A549 (cell line): Measurements from ENCODE around the gene ACOXL. TPM values are rescaled to one million over a fixed set of nuclear protein-coding genes. Genes with fewer than 3 reads are reported as not detected.

Experiments used
- ATAC-seq, 2 experiments: fragments of 200-7000 bp in 1 of 2; fragments of >200 bp in 1 of 2; cut with Nextera tagmentation in 1 of 2; cut with Tn5 transposase in 1 of 2; 3 replicates each; pipeline versions ENCODE4 v1.8.0 to v1.9.1; 2018 to 2020; ENCODE audit warnings: mild to moderate bottlenecking in 1 of 2, moderate library complexity in 1 of 2
- CTCF ChIA-PET: fragments of 300-600 bp; sonication (Branson Sonifier 250); formaldehyde crosslinking; extraction: SDS; loops from one replicate; lab custom pipeline; 2021; ENCODE audit warnings: antibody characterized with exemption, inconsistent platforms; lab: Yijun Ruan, JAX
- POLR2A ChIA-PET: fragments of 350-600 bp; formaldehyde crosslinking; extraction: SDS; loops from one replicate; lab custom pipeline; 2021; ENCODE audit warnings: antibody characterized with exemption, inconsistent platforms; lab: Yijun Ruan, JAX
- DNase-seq, 2 experiments: peaks; one replicate each; pipeline versions ENCODE4 v3.0.0 to v3.0.0-alpha.2; 2011 to 2016; ENCODE audit warnings: low read depth in 1 of 2, low spot score in 1 of 2
- FAIRE-seq: peaks from 2 replicates; lab custom pipeline; 2011; peaks lifted over from hg19 to GRCh38; lab: Jason Lieb, UNC
- H3K27ac ChIP-seq, 2 experiments: fragments of >200 bp; sonication (Bioruptor Twin); formaldehyde crosslinking; 3 replicates each; pipeline ENCODE4 v1.5.1; 2016 to 2017
- H3K4me1 ChIP-seq: fragments of >200 bp; sonication (Bioruptor Twin); formaldehyde crosslinking; 3 replicates; pipeline ENCODE4 v1.6.1; 2016
- H3K4me2 ChIP-seq: fragments of >200 bp; sonication (Bioruptor Twin); formaldehyde crosslinking; 3 replicates; pipeline ENCODE4 v1.6.1; 2016
- H3K4me3 ChIP-seq: fragments of >200 bp; sonication (Bioruptor Twin); formaldehyde crosslinking; 3 replicates; pipeline ENCODE4 v1.5.1; 2016
- H3K9me3 ChIP-seq: fragments of >200 bp; sonication (Bioruptor Twin); formaldehyde crosslinking; 3 replicates; pipeline ENCODE4 v1.6.1; 2016
- CEBPB ChIP-seq, 2 experiments: fragments of >200 bp in 1 of 2; sonication (Bioruptor Twin) in 1 of 2; formaldehyde crosslinking in 1 of 2; IDR thresholded peaks; 2 replicates each; pipeline ENCODE4 v1.6.1; 2012 to 2016
- CHD2 ChIP-seq: fragments of 150-350 bp; IDR thresholded peaks from 2 replicates; pipeline ENCODE4 v1.6.1; 2014; ENCODE audit warnings: low read length; ENCODE audit not compliant: partially characterized antibody
- CHD4 ChIP-seq: fragments of 200-600 bp; sonication (generic); IDR thresholded peaks from 2 replicates; pipeline ENCODE4 v1.6.1; 2016; ENCODE audit warnings: antibody characterized with exemption, mild to moderate bottlenecking, borderline replicate concordance
- EHF ChIP-seq: fragments of 250-450 bp; sonication (Bioruptor Pico); IDR thresholded peaks from 2 replicates; pipeline ENCODE4 v1.5.0; 2020; ENCODE audit warnings: mild to moderate bottlenecking
- EP300 ChIP-seq, 2 experiments: fragments of >200 bp; sonication (Bioruptor Twin); formaldehyde crosslinking; IDR thresholded peaks; 2 replicates in 1 of 2; 3 replicates in 1 of 2; pipeline ENCODE4 v1.6.1; 2016 to 2017
- HES2 ChIP-seq: fragments of >200 bp; sonication (Bioruptor Twin); formaldehyde crosslinking; IDR thresholded peaks from 2 replicates; pipeline ENCODE4 v1.6.1; 2016
- HMGXB4 ChIP-seq: fragments of 250-450 bp; sonication (Bioruptor Pico); IDR thresholded peaks from 2 replicates; pipeline ENCODE4 v1.5.0; 2021; ENCODE audit warnings: mild to moderate bottlenecking, moderate library complexity, borderline replicate concordance
- HOXA7 ChIP-seq: fragments of 250-450 bp; sonication (Bioruptor Pico); IDR thresholded peaks from 2 replicates; pipeline ENCODE4 v1.5.0; 2020; ENCODE audit warnings: mild to moderate bottlenecking, moderate library complexity
- JUN ChIP-seq, 2 experiments: fragments of >200 bp; sonication (Bioruptor Twin); formaldehyde crosslinking; IDR thresholded peaks; 2 replicates in 1 of 2; 3 replicates in 1 of 2; pipeline ENCODE4 v1.6.1; 2016 to 2017
- JUNB ChIP-seq: fragments of >200 bp; sonication (Bioruptor Twin); formaldehyde crosslinking; IDR thresholded peaks from 2 replicates; pipeline ENCODE4 v1.6.1; 2016
- KDM1A ChIP-seq: fragments of 200-600 bp; sonication (generic); IDR thresholded peaks from 2 replicates; pipeline ENCODE4 v1.6.1; 2016; ENCODE audit warnings: low read depth, mild to moderate bottlenecking
- NFE2L2 ChIP-seq: fragments of 150-350 bp; conservative IDR thresholded peaks from 2 replicates; pipeline ENCODE4 v1.6.1; 2014; ENCODE audit warnings: low read length
- NPAS2 ChIP-seq: fragments of 250-450 bp; sonication (Bioruptor Pico); IDR thresholded peaks from 2 replicates; pipeline ENCODE4 v1.8.0; 2022; ENCODE audit warnings: mild to moderate bottlenecking, moderate library complexity, borderline replicate concordance
- PBX3 ChIP-seq: IDR thresholded peaks from 2 replicates; pipeline ENCODE4 v1.6.1; 2012
- PHF8 ChIP-seq: fragments of 200-600 bp; sonication (generic); IDR thresholded peaks from 2 replicates; pipeline ENCODE4 v1.6.1; 2016; ENCODE audit warnings: low read depth, mild to moderate bottlenecking, antibody characterized with exemption, moderate library complexity, borderline replicate concordance
- RARB ChIP-seq: fragments of 250-450 bp; sonication (Bioruptor Pico); IDR thresholded peaks from 2 replicates; pipeline ENCODE4 v1.8.0; 2021; ENCODE audit warnings: mild to moderate bottlenecking, moderate library complexity
- RCOR1 ChIP-seq: fragments of 150-350 bp; IDR thresholded peaks from 2 replicates; pipeline ENCODE4 v1.6.1; 2014; ENCODE audit warnings: antibody characterized with exemption, low read length, low read depth
- SMC3 ChIP-seq: fragments of >200 bp; sonication (Bioruptor Twin); formaldehyde crosslinking; IDR thresholded peaks from 3 replicates; pipeline ENCODE4 v1.6.1; 2018; ENCODE audit warnings: inconsistent platforms
- SREBF2 ChIP-seq: fragments of 450-650 bp; IDR thresholded peaks from 2 replicates; pipeline ENCODE4 v1.6.1; 2014; ENCODE audit warnings: mild to moderate bottlenecking, moderate library complexity
- TP53 ChIP-seq: fragments of 250-450 bp; sonication (Bioruptor Pico); IDR thresholded peaks from 2 replicates; pipeline ENCODE4 v1.5.0; 2021; ENCODE audit warnings: mild to moderate bottlenecking, moderate library complexity
- ZFP36 ChIP-seq: fragments of 450-650 bp; IDR thresholded peaks from 2 replicates; pipeline ENCODE4 v1.6.1; 2014; ENCODE audit warnings: borderline replicate concordance; ENCODE audit not compliant: partially characterized antibody
- WGBS: methylation state at CpG from one replicate; pipeline ENCODE4 v1.1.6; 2017; ENCODE audit errors: missing lambda C conversion rate; 5-methylcytosine and 5-hydroxymethylcytosine counted together
- polyA plus RNA-seq, 4 experiments: library from polyadenylated mRNA; depleted of rRNA in 3 of 4; stranded (reverse); fragments of >200 nt; fragmentation: RNase III in 1 of 4; extraction: RNeasy Plus Mini Kit Qiagen cat#74134 plus additional on column Dnase treatment in 1 of 4; gene quantifications; 2 replicates in 3 of 4; 3 replicates in 1 of 4; pipeline ENCODE4 v1.2.3, GENCODE V29; 2011 to 2017

ACOXL gene
- polyA plus RNA-seq, 2 of the 4 experiments (the other 2 are of a cell fraction), result not detected

- FAIRE-seq (no peak), ATAC-seq (no peak), DNase-seq (no peak)
- peaks cover 22% of the 10 kb centered on the region; the same call in 2 of the 3 replicates for H3K9me3 ChIP-seq
- no peak for TF ChIP-seq EP300 (IDR thresholded peaks at IDR 0.05)
- POLR2A ChIA-PET, result no interaction called here
- H3K27ac ChIP-seq, result no peak overlapping the region
- WGBS, result 9% methylated on average over 3 of the region's 3 CpGs
- no peak overlapping the region for H3K4me3 ChIP-seq
- H3K4me2 ChIP-seq, result no peak overlapping the region
- CTCF ChIA-PET, result interaction anchor here (0.9 kb wide), 1 partner anchor 9 kb away, joined by 3 read pairs; no protein-coding TSS in a partner anchor
- H3K4me1 ChIP-seq, result no peaks in the 10 kb centered on the region
These were observed 145.8 kb downstream of the ACOXL start for GRCh38 chr2:110878150-110878549.

GRCh38 chr2:110881908-110882307 lies 149.5 kb downstream of the ACOXL start:
- DNase-seq (no peak), FAIRE-seq (no peak), ATAC-seq (no peak)
- H3K9me3 ChIP-seq, result peaks cover 22% of the 10 kb centered on the region; the same call in 2 of the 3 replicates
- ChIA-PET POLR2A (no interaction called here), CTCF (no interaction called here)
- H3K4me3 ChIP-seq, result no peak overlapping the region
- H3K4me1 ChIP-seq, result no peaks in the 10 kb centered on the region
- WGBS, result 38% methylated on average over 6 of the region's 6 CpGs
- H3K4me2 ChIP-seq, result no peak overlapping the region
- H3K27ac ChIP-seq, result no peak overlapping the region
- no peak for TF ChIP-seq NPAS2 (CRISPR knock-in tag)
- TF ChIP-seq PHF8, result no peak
- TF ChIP-seq RCOR1, result no peak
- TF ChIP-seq HES2, result no peak
- TF ChIP-seq ZFP36, result no peak
- no peak for TF ChIP-seq SMC3
- TF ChIP-seq PBX3, result no peak
- TF ChIP-seq JUNB, result no peak
- no peak for TF ChIP-seq TP53
- TF ChIP-seq NFE2L2, result no peak
- TF ChIP-seq EP300 (IDR thresholded peaks at IDR 0.05), result no peak
- no peak for TF ChIP-seq CEBPB (IDR thresholded peaks at IDR 0.05)
- TF ChIP-seq RARB (CRISPR knock-in tag), result no peak
- no peak for TF ChIP-seq CHD4
- no peak for TF ChIP-seq CHD2
- no peak for TF ChIP-seq KDM1A
- TF ChIP-seq EHF (CRISPR knock-in tag), result no peak

- 29% methylated on average over 1 of the region's 1 CpG for WGBS
- Histone ChIP-seq H3K4me2 (no peak overlapping the region), H3K27ac (no peak overlapping the region), H3K9me3 (peaks cover 12% of the 10 kb centered on the region; the same call in 2 of the 3 replicates), H3K4me1 (no peaks in the 10 kb centered on the region), H3K4me3 (no peak overlapping the region)
- POLR2A ChIA-PET, result no interaction called here
- TF ChIP-seq SREBF2 (no peak), HMGXB4 (no peak), HOXA7 (CRISPR knock-in tag) (no peak), NFE2L2 (no peak), TP53 (no peak), JUN (IDR thresholded peaks at IDR 0.05) (no peak)
- CTCF ChIA-PET, result interaction anchor here (1.3 kb wide), 1 partner anchor 8 kb away, joined by 4 read pairs; no protein-coding TSS in a partner anchor
- FAIRE-seq (no peak), DNase-seq (no peak), ATAC-seq (no peak)
These were observed 151.0 kb downstream of the ACOXL start for GRCh38 chr2:110883406-110883805.
